MM.1S (cell line): ENCODE results near the gene CDK17.

Experiments used
- DNase-seq: peaks from one replicate; pipeline ENCODE4 v3.0.0-alpha.2; 2015
- H2AFZ ChIP-seq: fragments of 300-600 bp; sonication (generic); 2 replicates; pipeline ENCODE4 v1.6.0; 2016; ENCODE audit warnings: antibody characterized with exemption, low read length
- H3F3A ChIP-seq: fragments of 300-600 bp; sonication (generic); 2 replicates; pipeline ENCODE4 v1.6.1; 2016; ENCODE audit warnings: mild to moderate bottlenecking, antibody characterized with exemption, low read length, moderate library complexity, mixed read lengths; ENCODE audit not compliant: insufficient read depth
- H3K27ac ChIP-seq: fragments of 300-600 bp; sonication (generic); 2 replicates; pipeline ENCODE4 v1.5.1; 2016; ENCODE audit warnings: mild to moderate bottlenecking, low read length
- H3K27me3 ChIP-seq: fragments of 300-600 bp; sonication (generic); replicated peaks from 2 replicates; pipeline ENCODE4 v1.6.0; 2016; ENCODE audit warnings: low read length; ENCODE audit not compliant: insufficient read depth
- H3K36me3 ChIP-seq: fragments of 300-600 bp; sonication (generic); replicated peaks from 2 replicates; pipeline ENCODE4 v1.6.1; 2016; ENCODE audit warnings: mild to moderate bottlenecking, low read length, mixed read lengths; ENCODE audit not compliant: insufficient read depth
- H3K4me1 ChIP-seq: fragments of 300-600 bp; sonication (generic); 2 replicates; pipeline ENCODE4 v1.6.1; 2016; ENCODE audit warnings: low read length, mixed read lengths
- H3K4me2 ChIP-seq: fragments of 300-600 bp; sonication (generic); 2 replicates; pipeline ENCODE4 v1.6.0; 2016; ENCODE audit warnings: low read depth, low read length
- H3K4me3 ChIP-seq: fragments of 300-600 bp; sonication (generic); 2 replicates; pipeline ENCODE4 v1.5.1; 2016; ENCODE audit warnings: low read length, mixed read lengths
- H3K79me2 ChIP-seq: fragments of 300-600 bp; sonication (generic); 2 replicates; pipeline ENCODE4 v1.6.1; 2016; ENCODE audit warnings: mixed run types, low read length, mixed read lengths
- H3K9ac ChIP-seq: fragments of 300-600 bp; sonication (generic); 2 replicates; pipeline ENCODE4 v1.6.1; 2016; ENCODE audit warnings: low read length, mixed read lengths
- H3K9me2 ChIP-seq: fragments of 300-600 bp; sonication (generic); replicated peaks from 2 replicates; pipeline ENCODE4 v1.6.1; 2016; ENCODE audit warnings: mild to moderate bottlenecking, low read length, mixed read lengths; ENCODE audit not compliant: insufficient read depth
- H3K9me3 ChIP-seq: fragments of 300-600 bp; sonication (generic); replicated peaks from 2 replicates; pipeline ENCODE4 v1.6.1; 2016; ENCODE audit warnings: mild to moderate bottlenecking, low read length, mixed read lengths; ENCODE audit not compliant: insufficient read depth
- H4K20me1 ChIP-seq: fragments of 300-600 bp; sonication (generic); 2 replicates; pipeline ENCODE4 v1.6.1; 2016; ENCODE audit warnings: mild to moderate bottlenecking, low read length, moderate library complexity, mixed read lengths; ENCODE audit not compliant: insufficient read depth
- EZH2 ChIP-seq: fragments of 300-600 bp; sonication (generic); optimal IDR thresholded peaks from 2 replicates; pipeline ENCODE3; 2017; ENCODE audit warnings: low read depth, mild to moderate bottlenecking, antibody characterized with exemption, low read length, mixed read lengths
- EZH2phosphoT487 ChIP-seq: fragments of 300-600 bp; sonication (generic); IDR thresholded peaks from 2 replicates; pipeline ENCODE4 v1.6.1; 2018; ENCODE audit warnings: antibody characterized with exemption, low read length
- TF ChIP-seq, protein P1 (sequence below): fragments of 300-600 bp; sonication (generic); IDR thresholded peaks from 2 replicates; pipeline ENCODE4 v1.5.1; 2016; ENCODE audit warnings: antibody characterized with exemption, low read length, mixed read lengths

CDK17 gene

DNA sequence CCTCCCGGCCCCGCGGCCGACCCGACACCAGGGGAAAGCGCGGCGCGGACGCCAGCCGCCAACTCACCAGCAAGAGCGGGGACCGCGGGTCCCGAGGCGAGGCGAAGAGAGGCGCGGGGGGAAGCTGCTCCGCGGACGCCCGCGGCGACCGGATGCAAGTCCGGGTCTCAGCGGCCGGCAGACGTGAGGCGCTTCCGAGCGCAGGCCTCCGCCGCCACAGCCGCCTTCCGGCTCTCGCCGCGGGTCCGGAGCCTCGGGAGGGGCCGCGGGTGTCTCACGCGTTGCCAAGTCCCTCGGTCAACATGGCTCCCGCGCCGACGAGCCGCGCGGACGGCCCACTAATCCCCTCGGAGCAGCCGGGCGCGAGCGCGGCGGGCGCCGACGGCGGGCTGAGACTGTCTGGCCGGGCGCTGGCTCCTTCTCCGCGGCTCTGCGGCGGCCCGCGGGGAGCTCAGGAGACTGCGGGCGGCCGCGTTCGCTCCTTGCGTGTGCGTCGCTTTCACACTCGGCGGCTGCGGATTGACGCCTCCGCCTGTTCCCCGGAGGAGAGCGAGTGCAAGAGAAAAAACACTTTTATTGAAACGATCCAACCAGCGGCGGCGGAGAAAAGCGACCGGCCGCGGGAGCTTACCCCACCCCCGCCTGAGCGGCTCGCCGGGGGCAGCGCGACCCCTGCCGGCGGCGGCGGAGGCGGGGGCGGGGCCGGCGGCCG is at the start of gene CDK17:
CDK17 (minus strand) TSS at position 521 of the 712 bp plus-strand sequence. CDS start 65,603 bp downstream, outside the sequence.
- Histone ChIP-seq H4K20me1 (no peaks in the 10 kb centered on the region), H3K36me3 (no peaks in the 10 kb centered on the region), H2AFZ (peak within 1 kb of the TSS; percentile 88), H3K9ac (peak within 1 kb of the TSS; percentile 83), H3K79me2 (peaks cover 44% of the 10 kb centered on the region), H3K4me3 (peak within 1 kb of the TSS; percentile 95), H3K27ac (peak within 1 kb of the TSS; percentile 92), H3K4me1 (peaks cover 28% of the 10 kb centered on the region), H3K9me3 (no peaks in the 10 kb centered on the region), H3K27me3 (no peaks in the 10 kb centered on the region), H3F3A (peaks cover 42% of the 10 kb centered on the region), H3K9me2 (no peaks in the 10 kb centered on the region), H3K4me2 (peak within 1 kb of the TSS; percentile 96)
- TF ChIP-seq EZH2phosphoT487: no peak
- TF ChIP-seq, protein P1, sequence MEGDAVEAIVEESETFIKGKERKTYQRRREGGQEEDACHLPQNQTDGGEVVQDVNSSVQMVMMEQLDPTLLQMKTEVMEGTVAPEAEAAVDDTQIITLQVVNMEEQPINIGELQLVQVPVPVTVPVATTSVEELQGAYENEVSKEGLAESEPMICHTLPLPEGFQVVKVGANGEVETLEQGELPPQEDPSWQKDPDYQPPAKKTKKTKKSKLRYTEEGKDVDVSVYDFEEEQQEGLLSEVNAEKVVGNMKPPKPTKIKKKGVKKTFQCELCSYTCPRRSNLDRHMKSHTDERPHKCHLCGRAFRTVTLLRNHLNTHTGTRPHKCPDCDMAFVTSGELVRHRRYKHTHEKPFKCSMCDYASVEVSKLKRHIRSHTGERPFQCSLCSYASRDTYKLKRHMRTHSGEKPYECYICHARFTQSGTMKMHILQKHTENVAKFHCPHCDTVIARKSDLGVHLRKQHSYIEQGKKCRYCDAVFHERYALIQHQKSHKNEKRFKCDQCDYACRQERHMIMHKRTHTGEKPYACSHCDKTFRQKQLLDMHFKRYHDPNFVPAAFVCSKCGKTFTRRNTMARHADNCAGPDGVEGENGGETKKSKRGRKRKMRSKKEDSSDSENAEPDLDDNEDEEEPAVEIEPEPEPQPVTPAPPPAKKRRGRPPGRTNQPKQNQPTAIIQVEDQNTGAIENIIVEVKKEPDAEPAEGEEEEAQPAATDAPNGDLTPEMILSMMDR: peak; percentile 24
- TF ChIP-seq EZH2: no peak
- DNase-seq: peak; percentile 87

DNA sequence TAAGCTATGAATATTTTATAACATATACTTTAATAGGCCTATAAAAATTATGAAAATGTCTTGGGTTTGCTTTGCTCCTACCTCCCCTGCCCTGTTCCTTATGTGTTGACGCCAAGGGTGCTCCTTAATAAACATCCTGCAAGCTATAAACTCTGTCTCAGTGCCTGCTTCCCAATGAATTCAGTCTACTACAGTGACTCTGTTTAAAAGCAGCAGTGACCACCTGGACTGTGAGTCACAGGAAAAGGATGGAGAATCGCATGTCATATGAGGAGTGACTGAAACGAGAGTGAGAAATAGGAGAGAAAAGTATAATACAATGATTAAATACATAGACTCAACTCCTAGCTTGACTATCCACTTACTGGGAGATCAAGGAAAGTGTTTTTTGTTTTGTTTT is 48.1 kb upstream of the CDK17 start:
- H3K9me3 ChIP-seq: no peaks in the 10 kb centered on the region
- no peaks in the 10 kb centered on the region for H3K79me2 ChIP-seq
- no peaks in the 10 kb centered on the region for H4K20me1 ChIP-seq
- TF ChIP-seq EZH2 (no peak), EZH2phosphoT487 (no peak)
- TF ChIP-seq, protein P1: no peak
- DNase-seq: no peak
- H3K4me2 ChIP-seq: no peak overlapping the region
- H3K4me3 ChIP-seq: no peak overlapping the region
- no peaks in the 10 kb centered on the region for H3K36me3 ChIP-seq
- peaks cover 4% of the 10 kb centered on the region; the same call in 1 of the 2 replicates for H3F3A ChIP-seq
- H3K9me2 ChIP-seq: no peaks in the 10 kb centered on the region
- peaks cover 9% of the 10 kb centered on the region for H3K4me1 ChIP-seq
- no peak overlapping the region for H3K27ac ChIP-seq
- H3K27me3 ChIP-seq: no peaks in the 10 kb centered on the region
- H3K9ac ChIP-seq: no peak overlapping the region
- H2AFZ ChIP-seq: no peak overlapping the region

DNA sequence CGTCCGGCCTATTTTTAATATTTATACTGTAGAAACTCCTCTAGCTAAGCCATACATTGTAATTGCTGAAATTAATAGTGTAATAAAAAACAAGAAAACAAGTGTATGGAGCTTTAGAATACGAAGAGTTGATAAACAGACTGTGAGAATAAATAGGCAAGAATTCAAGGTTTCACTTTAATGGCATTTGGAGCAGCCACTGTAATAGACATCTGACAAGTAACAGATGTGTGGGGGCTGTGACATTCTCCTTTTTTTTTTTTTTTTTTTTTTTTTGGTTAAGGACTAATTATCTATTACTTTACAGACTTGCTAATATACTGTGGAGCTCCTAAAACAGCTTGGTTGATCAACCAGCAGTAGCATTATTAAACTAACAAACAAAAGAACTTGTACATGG is 47.0 kb upstream of the CDK17 start:
- no peaks in the 10 kb centered on the region for H3K9me2 ChIP-seq
- H3K4me1 ChIP-seq: peaks cover 9% of the 10 kb centered on the region
- no peak for DNase-seq
- no peaks in the 10 kb centered on the region for H3K27me3 ChIP-seq
- no peaks in the 10 kb centered on the region for H3K79me2 ChIP-seq
- TF ChIP-seq EZH2: no peak
- no peak for TF ChIP-seq EZH2phosphoT487
- TF ChIP-seq, protein P1: no peak
- H3K4me2 ChIP-seq: no peak overlapping the region
- peaks cover 4% of the 10 kb centered on the region; the same call in 1 of the 2 replicates for H3F3A ChIP-seq
- H3K27ac ChIP-seq: no peak overlapping the region
- no peaks in the 10 kb centered on the region for H3K9me3 ChIP-seq
- H3K4me3 ChIP-seq: no peak overlapping the region
- no peak overlapping the region for H3K9ac ChIP-seq
- H3K36me3 ChIP-seq: no peaks in the 10 kb centered on the region
- no peak overlapping the region for H2AFZ ChIP-seq
- no peaks in the 10 kb centered on the region for H4K20me1 ChIP-seq
